ENCODE measurements around the gene ZRANB3.

GRCh38 chr2:135317375-135317774 is 213.6 kb downstream of the ZRANB3 start:
- TF ChIP-seq, protein P1, sequence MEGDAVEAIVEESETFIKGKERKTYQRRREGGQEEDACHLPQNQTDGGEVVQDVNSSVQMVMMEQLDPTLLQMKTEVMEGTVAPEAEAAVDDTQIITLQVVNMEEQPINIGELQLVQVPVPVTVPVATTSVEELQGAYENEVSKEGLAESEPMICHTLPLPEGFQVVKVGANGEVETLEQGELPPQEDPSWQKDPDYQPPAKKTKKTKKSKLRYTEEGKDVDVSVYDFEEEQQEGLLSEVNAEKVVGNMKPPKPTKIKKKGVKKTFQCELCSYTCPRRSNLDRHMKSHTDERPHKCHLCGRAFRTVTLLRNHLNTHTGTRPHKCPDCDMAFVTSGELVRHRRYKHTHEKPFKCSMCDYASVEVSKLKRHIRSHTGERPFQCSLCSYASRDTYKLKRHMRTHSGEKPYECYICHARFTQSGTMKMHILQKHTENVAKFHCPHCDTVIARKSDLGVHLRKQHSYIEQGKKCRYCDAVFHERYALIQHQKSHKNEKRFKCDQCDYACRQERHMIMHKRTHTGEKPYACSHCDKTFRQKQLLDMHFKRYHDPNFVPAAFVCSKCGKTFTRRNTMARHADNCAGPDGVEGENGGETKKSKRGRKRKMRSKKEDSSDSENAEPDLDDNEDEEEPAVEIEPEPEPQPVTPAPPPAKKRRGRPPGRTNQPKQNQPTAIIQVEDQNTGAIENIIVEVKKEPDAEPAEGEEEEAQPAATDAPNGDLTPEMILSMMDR (IDR thresholded peaks at IDR 0.05; ENCODE audit: insufficient read depth, low read depth, low read length): no peak
- TF ChIP-seq EZH2 (IDR thresholded peaks at IDR 0.05; ENCODE audit: insufficient read depth, low read length): no peak
